ENCODE data around the gene NLN.
"Not testable (repeated sequence)": the region's sequence is repeated elsewhere in the genome, so short reads cannot be mapped to it uniquely, and the experiment has no call there.

The NLN gene

GRCh38 chr5:65866837-65867521, 145.0 kb downstream of the NLN start:
- TF ChIP-seq POLR2AphosphoS5 (IDR thresholded peaks at IDR 0.05; ENCODE audit: low read depth) (no peak), SPI1 (IDR thresholded peaks at IDR 0.05; ENCODE audit: borderline replicate concordance, low read depth) (no peak), CTCF (IDR thresholded peaks at IDR 0.05; ENCODE audit: insufficient read depth, low read length) (no peak), REST (IDR thresholded peaks at IDR 0.05; ENCODE audit: insufficient replicate concordance, low read depth) (no peak), GABPA (IDR thresholded peaks at IDR 0.05; ENCODE audit: low read depth) (no peak)
- Histone ChIP-seq H3K27ac (replicated peaks) (no peak overlapping the region), H3K4me3 (replicated peaks; ENCODE audit: insufficient read depth, low read length) (no peak overlapping the region)

GRCh38 chr5:65867542-65868195, 145.7 kb downstream of the NLN start:
- TF ChIP-seq CTCF (IDR thresholded peaks at IDR 0.05; ENCODE audit: insufficient read depth, low read length), result no peak
- no peak for TF ChIP-seq POLR2AphosphoS5 (IDR thresholded peaks at IDR 0.05; ENCODE audit: low read depth)
- no peak for TF ChIP-seq GABPA (IDR thresholded peaks at IDR 0.05; ENCODE audit: low read depth)
- no peak for TF ChIP-seq SPI1 (IDR thresholded peaks at IDR 0.05; ENCODE audit: borderline replicate concordance, low read depth)
- TF ChIP-seq REST (IDR thresholded peaks at IDR 0.05; ENCODE audit: insufficient replicate concordance, low read depth), result no peak
- Histone ChIP-seq H3K27ac (replicated peaks) (no peak overlapping the region), H3K4me3 (replicated peaks; ENCODE audit: insufficient read depth, low read length) (no peak overlapping the region), H3K27me3 (ENCODE audit: insufficient read depth, poor library complexity, severe bottlenecking) (no peaks in the 10 kb centered on the region)
- DNase-seq (ENCODE audit: low read depth in 1 of 2, low spot score in 1 of 2), result no peak

More at GRCh38 chr5:65866837-65867521, 145.0 kb downstream of the NLN start:
- H3K27me3 ChIP-seq (ENCODE audit: insufficient read depth, poor library complexity, severe bottlenecking), result no peaks in the 10 kb centered on the region
- DNase-seq (ENCODE audit: low read depth in 1 of 2, low spot score in 1 of 2), result no peak

DNA sequence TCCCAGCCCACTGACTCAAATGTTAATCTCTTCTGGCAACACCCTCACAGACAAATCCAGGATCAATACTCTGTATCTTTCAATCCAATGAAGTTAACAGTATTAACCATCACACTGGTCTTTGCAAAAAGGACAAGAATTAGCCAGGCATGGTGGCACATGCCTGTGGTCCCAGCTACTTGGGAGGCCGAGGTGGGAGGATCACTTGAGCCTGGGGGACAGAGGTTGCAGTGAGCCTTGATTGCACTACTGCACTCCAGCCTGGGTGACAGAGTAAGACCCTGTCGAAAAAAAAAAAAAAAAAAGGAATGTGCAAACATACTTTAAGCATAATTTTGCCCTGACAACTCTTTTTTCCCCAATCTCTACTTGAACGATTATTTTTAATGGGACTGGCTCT, 146.5 kb downstream of the NLN start:
- DNase-seq (ENCODE audit: low read depth in 1 of 2, low spot score in 1 of 2), result no peak
- no peak for TF ChIP-seq POLR2AphosphoS5 (IDR thresholded peaks at IDR 0.05; ENCODE audit: low read depth)
- no peak for TF ChIP-seq GABPA (IDR thresholded peaks at IDR 0.05; ENCODE audit: low read depth)
- H3K4me3 ChIP-seq (replicated peaks; ENCODE audit: insufficient read depth, low read length), result no peak overlapping the region

DNA sequence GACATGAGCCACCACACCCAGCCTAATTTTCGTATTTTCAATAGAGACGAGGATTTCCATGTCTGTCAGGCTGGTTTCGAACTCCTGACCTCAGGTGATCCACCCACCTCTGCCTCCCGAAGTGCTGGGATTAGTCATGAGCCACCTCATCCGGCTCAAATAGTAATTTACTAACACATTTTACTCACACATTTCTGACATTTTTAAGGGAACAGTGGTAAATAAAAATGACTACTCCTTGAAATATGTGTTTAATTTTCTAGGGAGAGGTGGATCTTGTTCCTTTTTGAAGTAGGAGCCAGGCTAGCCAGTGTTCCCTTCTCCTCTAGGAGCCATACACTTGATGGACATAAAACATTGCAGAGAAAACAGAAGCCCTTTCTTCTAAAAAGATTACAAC, 149.2 kb downstream of the NLN start:
- no peak overlapping the region for H3K27ac ChIP-seq (replicated peaks)
- H3K27me3 ChIP-seq (ENCODE audit: insufficient read depth, poor library complexity, severe bottlenecking), result no peaks in the 10 kb centered on the region
- H3K4me3 ChIP-seq (replicated peaks; ENCODE audit: insufficient read depth, low read length), result no peak overlapping the region
- TF ChIP-seq CTCF (IDR thresholded peaks at IDR 0.05; ENCODE audit: insufficient read depth, low read length) (no peak), GABPA (IDR thresholded peaks at IDR 0.05; ENCODE audit: low read depth) (no peak), POLR2AphosphoS5 (IDR thresholded peaks at IDR 0.05; ENCODE audit: low read depth) (no peak), SPI1 (IDR thresholded peaks at IDR 0.05; ENCODE audit: borderline replicate concordance, low read depth) (no peak), REST (IDR thresholded peaks at IDR 0.05; ENCODE audit: insufficient replicate concordance, low read depth) (no peak)
- DNase-seq (ENCODE audit: low read depth in 1 of 2, low spot score in 1 of 2), result no peak

More for the DNA sequence above, 146.5 kb downstream of the NLN start:
- no peak overlapping the region for H3K27ac ChIP-seq (replicated peaks)
- H3K27me3 ChIP-seq (ENCODE audit: insufficient read depth, poor library complexity, severe bottlenecking), result no peaks in the 10 kb centered on the region

DNA sequence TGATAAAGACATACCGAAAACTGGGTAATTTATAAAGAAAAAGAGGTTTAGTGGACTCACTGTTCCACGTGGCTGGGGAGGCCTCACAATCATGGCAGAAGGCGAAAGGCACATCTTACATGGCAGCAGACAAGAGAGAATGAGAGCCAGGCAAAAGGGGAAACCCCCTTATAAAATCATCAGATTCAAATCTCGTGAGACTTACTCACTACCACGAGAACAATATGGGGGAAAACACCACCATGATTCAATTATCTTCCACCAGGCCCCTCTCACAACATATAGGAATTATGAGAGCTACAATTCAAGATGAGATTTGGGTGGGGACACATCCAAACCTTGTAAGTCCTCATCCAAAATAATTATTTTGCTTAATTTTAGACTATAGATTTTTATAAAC, 149.8 kb downstream of the NLN start:
- not testable (repeated sequence) for H3K4me3 ChIP-seq (replicated peaks; ENCODE audit: insufficient read depth, low read length); H3K27ac ChIP-seq (replicated peaks); DNase-seq (ENCODE audit: low read depth in 1 of 2, low spot score in 1 of 2)

More for the DNA sequence above, 149.8 kb downstream of the NLN start:
- not testable (repeated sequence) for H3K27me3 ChIP-seq (ENCODE audit: insufficient read depth, poor library complexity, severe bottlenecking)

Data from HL-60 (cell line).